ENCODE data around the gene INSR. TPM values are rescaled to one million over a fixed set of nuclear protein-coding genes. Genes with fewer than 3 reads are reported as not detected.

The INSR gene
- total RNA-seq = 10 to 100 TPM; 67.1 to 83.1 (median 80.6) TPM
- 10 to 100 TPM in 1 of 3 donors, 1 to 10 TPM in 2; 3.0 to 18.8 (median 3.2) TPM for polyA plus RNA-seq

DNA sequence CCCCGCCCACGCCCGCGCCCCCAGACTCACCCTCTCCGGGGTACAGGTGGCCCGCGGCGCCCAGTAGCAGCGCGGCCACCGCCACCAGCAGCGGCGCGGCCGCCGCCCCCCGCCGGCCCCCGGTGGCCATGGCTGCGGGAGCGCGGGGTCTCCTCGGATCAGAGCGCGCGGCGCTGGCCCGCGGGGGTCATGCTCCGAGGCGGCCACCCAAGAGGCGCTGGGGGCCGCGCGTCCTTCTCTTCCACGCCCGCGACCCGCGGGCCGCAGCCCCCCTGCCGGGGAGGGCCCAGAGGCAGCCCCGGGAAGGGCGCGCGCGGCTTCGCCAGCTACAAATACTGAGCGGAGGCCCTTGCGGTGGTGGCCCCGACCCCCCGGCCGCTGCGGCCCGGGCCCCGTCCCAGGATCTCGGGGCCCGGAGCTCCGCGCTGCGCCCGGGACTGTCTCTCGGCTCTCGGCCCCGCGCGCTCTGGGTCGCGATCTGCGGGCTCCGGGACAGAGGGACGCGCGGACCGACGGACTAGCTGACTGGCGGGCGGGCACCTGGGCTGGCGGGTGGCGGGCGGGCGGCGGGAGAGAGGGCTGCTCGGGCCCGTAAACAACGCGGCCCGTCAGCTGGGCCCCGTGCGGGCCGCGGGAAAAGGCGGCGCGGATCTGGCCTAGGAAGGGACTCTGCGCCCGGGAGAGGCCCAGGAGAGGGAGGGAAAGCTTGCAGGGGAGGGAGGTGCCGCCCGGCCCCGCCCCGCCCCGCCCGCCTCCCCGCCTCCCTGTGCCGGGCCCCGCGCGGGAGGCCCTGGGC is at the start of gene INSR:
INSR (minus strand) TSS at position 653 of the 796 bp plus-strand sequence; CDS start at position 130, 523 bp downstream.
- Histone ChIP-seq H3K27me3 (no peaks in the 10 kb centered on the region), H3K4me1 (peaks cover 0 to 40% (median 29%) of the 10 kb centered on the region in 4 donors), H3K27ac (peak within 1 kb of the TSS; percentile 89 to 94 (median 94)), H3K4me3 (peak within 1 kb of the TSS; percentile 77 to 98 (median 90)), H3K9me3 (no peaks in the 10 kb centered on the region), H3K36me3 (no peaks in the 10 kb centered on the region)
- intact Hi-C loops (cut with DNase I) = loop anchor here (1.0 to 5.0 kb wide), 4 partner anchors 96 to 192 kb away; no protein-coding TSS in a partner anchor
- DNase-seq = peak; percentile 95
- 0 to 1% methylated on average over 108 of the region's 108 CpGs for WGBS, 2 donors
- TF ChIP-seq POLR2AphosphoS5 (IDR thresholded peaks at IDR 0.05) (peak; percentile 73 to 87 (median 85)), POLR2A (IDR thresholded peaks at IDR 0.05) (peak in 1 of 2 donors; percentile 24), EP300 (IDR thresholded peaks at IDR 0.05) (no peak)

DNA sequence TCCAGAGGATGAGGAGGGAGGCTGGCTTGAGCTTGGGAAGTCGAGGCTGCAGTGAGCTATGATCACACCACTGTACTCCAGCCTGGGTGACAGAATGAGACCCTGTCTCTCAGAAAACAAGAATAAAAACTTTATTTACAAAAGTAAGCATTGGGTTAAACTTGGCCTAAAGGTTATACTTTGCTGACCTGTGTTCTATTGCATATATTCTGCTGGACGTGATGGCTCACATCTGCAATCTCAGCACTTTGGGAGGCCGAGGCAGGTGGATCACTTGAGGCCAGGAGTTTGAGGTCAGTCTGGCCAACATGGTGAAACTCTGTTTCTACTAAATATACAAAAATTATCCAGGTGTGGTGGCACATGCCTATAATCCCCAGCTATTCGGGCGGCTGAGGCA is 47.9 kb upstream of the INSR start:
- no peak for DNase-seq
- Histone ChIP-seq H3K27ac (no peak overlapping the region), H3K9me3 (no peaks in the 10 kb centered on the region), H3K4me1 (peaks cover 0 to 8% (median 0%) of the 10 kb centered on the region in 4 donors), H3K4me3 (no peak overlapping the region), H3K36me3 (no peaks in the 10 kb centered on the region), H3K27me3 (no peaks in the 10 kb centered on the region)
- intact Hi-C loops (cut with DNase I) = loop anchor here (5.0 kb wide), 1 partner anchor 45 kb away; no protein-coding TSS in a partner anchor
- TF ChIP-seq POLR2AphosphoS5 (IDR thresholded peaks at IDR 0.05) (no peak), EP300 (IDR thresholded peaks at IDR 0.05) (no peak), POLR2A (IDR thresholded peaks at IDR 0.05) (no peak)
- TF ChIP-seq, protein P1, sequence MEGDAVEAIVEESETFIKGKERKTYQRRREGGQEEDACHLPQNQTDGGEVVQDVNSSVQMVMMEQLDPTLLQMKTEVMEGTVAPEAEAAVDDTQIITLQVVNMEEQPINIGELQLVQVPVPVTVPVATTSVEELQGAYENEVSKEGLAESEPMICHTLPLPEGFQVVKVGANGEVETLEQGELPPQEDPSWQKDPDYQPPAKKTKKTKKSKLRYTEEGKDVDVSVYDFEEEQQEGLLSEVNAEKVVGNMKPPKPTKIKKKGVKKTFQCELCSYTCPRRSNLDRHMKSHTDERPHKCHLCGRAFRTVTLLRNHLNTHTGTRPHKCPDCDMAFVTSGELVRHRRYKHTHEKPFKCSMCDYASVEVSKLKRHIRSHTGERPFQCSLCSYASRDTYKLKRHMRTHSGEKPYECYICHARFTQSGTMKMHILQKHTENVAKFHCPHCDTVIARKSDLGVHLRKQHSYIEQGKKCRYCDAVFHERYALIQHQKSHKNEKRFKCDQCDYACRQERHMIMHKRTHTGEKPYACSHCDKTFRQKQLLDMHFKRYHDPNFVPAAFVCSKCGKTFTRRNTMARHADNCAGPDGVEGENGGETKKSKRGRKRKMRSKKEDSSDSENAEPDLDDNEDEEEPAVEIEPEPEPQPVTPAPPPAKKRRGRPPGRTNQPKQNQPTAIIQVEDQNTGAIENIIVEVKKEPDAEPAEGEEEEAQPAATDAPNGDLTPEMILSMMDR (IDR thresholded peaks at IDR 0.05) = no peak
- 91 to 93% methylated on average over 5 of the region's 5 CpGs for WGBS, 2 donors

DNA sequence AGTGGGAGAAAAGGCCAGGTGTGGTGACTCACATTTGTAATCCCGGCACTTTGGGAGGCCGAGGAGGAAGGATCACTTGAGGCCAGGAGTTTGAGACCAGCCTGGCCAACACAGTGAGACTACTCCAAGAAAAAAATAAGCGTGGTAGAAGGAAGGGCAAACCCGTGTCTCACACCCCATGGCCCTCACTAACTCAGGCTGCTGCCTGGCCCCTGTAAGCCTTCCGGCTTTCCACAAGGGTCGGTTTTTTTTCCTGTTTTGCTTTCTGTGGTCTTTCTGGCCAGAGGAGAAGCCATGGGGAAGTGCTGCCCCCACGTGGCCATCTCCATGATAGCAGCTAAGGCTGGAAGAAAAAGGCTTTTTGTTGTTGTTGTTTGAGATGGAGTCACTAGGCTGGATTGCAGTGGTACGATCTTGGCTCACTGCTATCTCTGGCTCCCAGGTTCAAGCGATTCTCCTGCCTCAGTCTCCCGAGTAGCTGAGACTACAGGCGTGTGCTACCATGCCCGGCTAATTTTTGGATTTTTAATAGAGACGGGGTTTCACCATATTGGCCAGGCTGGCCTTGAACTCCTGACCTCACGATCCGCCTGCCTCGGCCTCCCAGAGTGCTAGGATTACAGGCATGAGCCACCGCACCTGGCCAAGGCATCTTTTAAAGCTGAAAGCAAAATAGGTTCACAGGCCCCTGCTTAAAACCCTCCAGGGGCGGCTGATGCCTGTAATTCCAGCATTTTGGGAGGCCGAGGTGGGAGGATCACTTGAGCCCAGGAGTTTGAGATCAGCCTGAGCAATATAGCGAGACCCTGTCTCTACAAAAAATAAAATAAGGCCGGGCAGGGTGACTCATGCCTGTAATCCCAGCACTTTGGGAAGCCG is 47.0 kb upstream of the INSR start:
- WGBS, 2 donors = 18 to 43% methylated on average over 22 of the region's 22 CpGs
- Histone ChIP-seq H3K4me3 (no peak overlapping the region), H3K27ac (no peak overlapping the region), H3K27me3 (no peaks in the 10 kb centered on the region), H3K4me1 (peaks cover 0 to 8% (median 0%) of the 10 kb centered on the region in 4 donors), H3K9me3 (no peaks in the 10 kb centered on the region), H3K36me3 (no peaks in the 10 kb centered on the region)
- TF ChIP-seq POLR2AphosphoS5 (IDR thresholded peaks at IDR 0.05) (no peak), EP300 (IDR thresholded peaks at IDR 0.05) (no peak), POLR2A (IDR thresholded peaks at IDR 0.05) (no peak)
- TF ChIP-seq, protein P1 (IDR thresholded peaks at IDR 0.05) = peak; percentile 91 to 94 (median 94)
- peak; percentile 89 for DNase-seq
- intact Hi-C loops (cut with DNase I) = loop anchor here (1.0 to 5.0 kb wide), 3 partner anchors 44 to 239 kb away; no protein-coding TSS in a partner anchor

DNA sequence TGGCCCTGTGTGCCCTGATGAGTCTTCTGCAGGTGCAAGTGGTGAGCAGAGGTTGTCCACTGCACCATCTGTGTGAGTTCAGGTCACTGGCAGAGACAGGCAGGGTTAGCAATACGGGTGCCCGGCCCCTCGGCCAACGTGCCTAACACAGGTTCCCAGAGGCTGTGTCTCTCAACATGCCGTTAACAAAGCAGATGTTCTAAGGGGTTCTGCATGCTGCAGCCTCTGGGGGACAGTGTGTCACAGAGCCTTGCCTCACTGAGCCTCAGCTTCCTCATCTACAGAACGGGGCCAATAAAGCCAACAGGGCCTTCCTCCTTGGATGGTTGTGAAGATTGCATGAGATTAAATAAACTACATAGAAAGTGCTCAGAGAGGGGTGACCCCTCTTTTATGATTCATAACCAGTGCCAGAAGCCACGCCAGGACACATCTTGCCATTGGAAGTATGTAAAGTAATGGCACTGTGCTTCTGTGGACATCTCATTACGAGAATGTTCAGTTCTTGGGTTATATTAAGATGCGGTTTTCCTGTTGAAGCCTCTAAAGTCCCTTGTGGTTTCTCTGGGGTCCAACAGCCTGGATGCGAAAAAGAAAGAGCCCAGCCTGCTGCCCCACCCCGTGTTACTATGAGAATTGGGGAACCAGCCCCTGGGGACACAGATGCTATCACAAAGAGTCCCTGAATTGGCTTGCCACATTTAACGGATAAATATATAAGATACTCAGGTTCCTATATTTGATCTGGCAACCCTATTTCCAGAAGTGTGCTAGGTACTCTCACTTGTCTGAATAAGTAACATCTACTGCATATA is 43.4 kb upstream of the INSR start:
- H3K9me3 ChIP-seq = no peaks in the 10 kb centered on the region
- WGBS, 2 donors = 56 to 83% methylated on average over 12 of the region's 12 CpGs
- intact Hi-C loops (cut with DNase I) = no loop called here
- no peak for TF ChIP-seq POLR2AphosphoS5 (IDR thresholded peaks at IDR 0.05)
- TF ChIP-seq, protein P1 (IDR thresholded peaks at IDR 0.05) = no peak
- TF ChIP-seq EP300 (IDR thresholded peaks at IDR 0.05) = no peak
- TF ChIP-seq POLR2A (IDR thresholded peaks at IDR 0.05) = no peak
- no peak overlapping the region for H3K4me3 ChIP-seq
- DNase-seq = peak; percentile 64
- H3K27ac ChIP-seq = peak overlapping the region in 1 of 4 donors; percentile 31
- H3K4me1 ChIP-seq = peaks cover 0 to 8% (median 0%) of the 10 kb centered on the region in 4 donors
- no peaks in the 10 kb centered on the region for H3K36me3 ChIP-seq
- no peaks in the 10 kb centered on the region for H3K27me3 ChIP-seq
